HEK293 (cell line): ENCODE results near the gene FANCE.

Source experiments
- CTCF ChIA-PET: fragments of 350-600 bp; formaldehyde crosslinking; extraction: SDS; loops from one replicate; lab custom pipeline; 2021; ENCODE audit warnings: antibody characterized with exemption; lab: Yijun Ruan, JAX
- POLR2A ChIA-PET: fragments of 300-600 bp; formaldehyde crosslinking; extraction: SDS; loops from one replicate; lab custom pipeline; 2020; ENCODE audit warnings: antibody characterized with exemption, inconsistent platforms; lab: Yijun Ruan, JAX
- H3K27ac ChIP-seq: fragments of 200-500 bp; sonication (Bioruptor generic); 2 replicates; pipeline ENCODE4 v1.5.1; 2014; ENCODE audit warnings: low read depth, low read length, control low read depth, inconsistent platforms; ENCODE audit errors: extremely low read depth
- H3K36me3 ChIP-seq, 2 experiments: fragments of 200-500 bp in 1 of 2; sonication (Bioruptor generic) in 1 of 2; 1 replicate in 1 of 2; 2 replicates in 1 of 2; pipeline ENCODE4 v1.5.1; 2014 to 2017; ENCODE audit warnings: inconsistent platforms in 2 of 2, low read length in 2 of 2; ENCODE audit not compliant: control insufficient read depth in 2 of 2, insufficient read depth in 1 of 2
- H3K4me1 ChIP-seq: fragments of 200-500 bp; sonication (Bioruptor generic); 2 replicates; pipeline ENCODE4 v1.5.1; 2014; ENCODE audit warnings: mild to moderate bottlenecking, low read length, inconsistent platforms; ENCODE audit not compliant: control insufficient read depth, insufficient read depth
- H3K4me3 ChIP-seq: 2 replicates; pipeline ENCODE4 v1.5.1; 2011; ENCODE audit warnings: low read depth, mild to moderate bottlenecking, control low read depth, low read length, moderate library complexity
- H3K9me3 ChIP-seq: fragments of 200-500 bp; sonication (Bioruptor generic); 2 replicates; pipeline ENCODE4 v1.5.1; 2014; ENCODE audit warnings: low read depth, low read length, inconsistent platforms; ENCODE audit not compliant: control insufficient read depth, insufficient read depth
- EGR2 ChIP-seq: fragments of 450-650 bp; formaldehyde crosslinking; IDR thresholded peaks from 2 replicates; pipeline ENCODE4 v1.5.1; 2016; ENCODE audit warnings: low read depth, missing biosample characterization, missing genetic modification characterization
- GLI2 ChIP-seq: fragments of 450-650 bp; formaldehyde crosslinking; IDR thresholded peaks from 2 replicates; pipeline ENCODE4; 2017; ENCODE audit warnings: missing biosample characterization, missing genetic modification characterization, low read depth, borderline replicate concordance
- GLI4 ChIP-seq: fragments of 450-650 bp; formaldehyde crosslinking; IDR thresholded peaks from 2 replicates; pipeline ENCODE4 v1.5.1; 2016; ENCODE audit warnings: missing biosample characterization, missing genetic modification characterization
- HOXA7 ChIP-seq: sonication (generic); formaldehyde crosslinking; IDR thresholded peaks from 2 replicates; pipeline ENCODE4 v1.8.1; 2022; ENCODE audit warnings: missing genetic modification reagents, borderline replicate concordance
- KLF8 ChIP-seq: fragments of 450-650 bp; formaldehyde crosslinking; IDR thresholded peaks from 2 replicates; pipeline ENCODE4 v1.5.1; 2016; ENCODE audit warnings: missing biosample characterization, missing genetic modification characterization
- MYNN ChIP-seq: fragments of 450-650 bp; formaldehyde crosslinking; IDR thresholded peaks from 2 replicates; pipeline ENCODE4 v1.5.1; 2016; ENCODE audit warnings: missing biosample characterization, missing genetic modification characterization, borderline replicate concordance
- REST ChIP-seq: fragments of 450-650 bp; formaldehyde crosslinking; IDR thresholded peaks from 2 replicates; pipeline ENCODE4 v1.5.1; 2016; ENCODE audit warnings: missing biosample characterization, missing genetic modification characterization
- ZBTB26 ChIP-seq: fragments of 450-650 bp; formaldehyde crosslinking; optimal IDR thresholded peaks from 2 replicates; pipeline ENCODE3; 2016; ENCODE audit warnings: missing biosample characterization, mild to moderate bottlenecking, missing genetic modification characterization
- ZFHX2 ChIP-seq: fragments of 450-650 bp; formaldehyde crosslinking; conservative IDR thresholded peaks from 2 replicates; pipeline ENCODE4 v1.5.1; 2016; ENCODE audit warnings: missing biosample characterization, missing genetic modification characterization
- ZFP41 ChIP-seq: fragments of 450-650 bp; formaldehyde crosslinking; IDR thresholded peaks from 2 replicates; pipeline ENCODE4 v1.5.1; 2016; ENCODE audit warnings: missing biosample characterization, missing genetic modification characterization, borderline replicate concordance
- ZNF10 ChIP-seq: fragments of 450-650 bp; formaldehyde crosslinking; IDR thresholded peaks from 2 replicates; pipeline ENCODE4 v1.5.1; 2017; ENCODE audit warnings: missing biosample characterization, missing genetic modification characterization
- ZNF121 ChIP-seq: fragments of 450-650 bp; formaldehyde crosslinking; IDR thresholded peaks from 2 replicates; pipeline ENCODE4 v1.5.1; 2016; ENCODE audit warnings: missing biosample characterization, missing genetic modification characterization
- ZNF221 ChIP-seq: fragments of 450-650 bp; formaldehyde crosslinking; IDR thresholded peaks from 2 replicates; pipeline ENCODE4 v1.5.1; 2017; ENCODE audit warnings: missing biosample characterization, missing genetic modification characterization, borderline replicate concordance
- ZNF280C ChIP-seq: fragments of 450-650 bp; formaldehyde crosslinking; IDR thresholded peaks from 2 replicates; pipeline ENCODE4 v1.5.1; 2016; ENCODE audit warnings: missing biosample characterization, missing genetic modification characterization
- ZNF350 ChIP-seq: fragments of 450-650 bp; formaldehyde crosslinking; IDR thresholded peaks from 2 replicates; pipeline ENCODE4 v1.5.0; 2017; ENCODE audit warnings: missing biosample characterization, mild to moderate bottlenecking, missing genetic modification characterization
- ZNF37A ChIP-seq: fragments of 450-650 bp; IDR thresholded peaks from 2 replicates; pipeline ENCODE4 v1.5.1; 2018; ENCODE audit warnings: missing biosample characterization, missing genetic modification characterization
- ZNF555 ChIP-seq: fragments of 450-650 bp; formaldehyde crosslinking; conservative IDR thresholded peaks from 2 replicates; pipeline ENCODE4 v1.5.1; 2017; ENCODE audit warnings: missing biosample characterization, mild to moderate bottlenecking, missing genetic modification characterization, inconsistent platforms
- ZNF580 ChIP-seq: fragments of 450-650 bp; formaldehyde crosslinking; IDR thresholded peaks from 2 replicates; pipeline ENCODE4 v1.5.1; 2016; ENCODE audit warnings: missing biosample characterization, missing genetic modification characterization
- ZNF768 ChIP-seq: fragments of 450-650 bp; formaldehyde crosslinking; IDR thresholded peaks from 2 replicates; pipeline ENCODE4 v1.5.1; 2018; ENCODE audit warnings: missing biosample characterization, mild to moderate bottlenecking, missing genetic modification characterization
- ZNF791 ChIP-seq: fragments of 450-650 bp; formaldehyde crosslinking; IDR thresholded peaks from 2 replicates; pipeline ENCODE4 v1.5.1; 2016; ENCODE audit warnings: missing biosample characterization, missing genetic modification characterization

FANCE gene

GRCh38 chr6:35441205-35441604 lies 10.9 kb upstream of the FANCE start (continued):
- no peak for TF ChIP-seq GLI4
- TF ChIP-seq KLF8 (tag by site-specific recombination), result no peak
- TF ChIP-seq ZNF350 (tag by site-specific recombination), result no peak
- TF ChIP-seq REST (tag by site-specific recombination), result no peak

- H3K4me3 ChIP-seq, result no peak overlapping the region
- POLR2A ChIA-PET, result no interaction called here
- no peaks in the 10 kb centered on the region for H3K4me1 ChIP-seq
- no peaks in the 10 kb centered on the region for H3K9me3 ChIP-seq
- H3K36me3 ChIP-seq, result no peaks in the 10 kb centered on the region
- TF ChIP-seq ZFHX2 (tag by site-specific recombination) (0 out of 2 replicates have a peak, but pooled peaks have one; percentile 20), GLI2 (tag by site-specific recombination) (no peak), ZNF555 (no peak), ZNF10 (tag by site-specific recombination) (no peak), EGR2 (tag by site-specific recombination) (peak; percentile 41; the same call in 1 of the 2 replicates)
- no peak overlapping the region for H3K27ac ChIP-seq
- CTCF ChIA-PET, result interaction anchor here (0.6 kb wide), 1 partner anchor 25 kb away, joined by 4 read pairs; no protein-coding TSS in a partner anchor
Observed at GRCh38 chr6:35441642-35442041, 10.5 kb upstream of the FANCE start.

- Histone ChIP-seq H3K4me1 (no peaks in the 10 kb centered on the region), H3K27ac (no peak overlapping the region), H3K36me3 (no peaks in the 10 kb centered on the region), H3K9me3 (no peaks in the 10 kb centered on the region), H3K4me3 (no peak overlapping the region)
- CTCF ChIA-PET, result interaction anchor here (0.8 kb wide), 1 partner anchor 9 kb away, joined by 3 read pairs; no protein-coding TSS in a partner anchor
- TF ChIP-seq ZNF580 (tag by site-specific recombination) (no peak), ZNF121 (tag by site-specific recombination) (no peak), ZNF37A (tag by site-specific recombination) (no peak), ZNF221 (tag by site-specific recombination) (no peak), ZBTB26 (tag by site-specific recombination) (no peak), ZNF280C (tag by site-specific recombination) (no peak), EGR2 (tag by site-specific recombination) (no peak), ZNF768 (tag by site-specific recombination) (no peak), HOXA7 (CRISPR knock-in tag) (no peak), ZNF791 (tag by site-specific recombination) (no peak), ZFP41 (no peak), MYNN (tag by site-specific recombination) (no peak)
- POLR2A ChIA-PET, result no interaction called here
Observed at GRCh38 chr6:35442693-35443092, 9.4 kb upstream of the FANCE start.
